Lung (tissue), 12 donors: Measurements from ENCODE around the gene AGAP1. TPM values are rescaled to one million over a fixed set of nuclear protein-coding genes. Genes with fewer than 3 reads are reported as not detected.
A peak's percentile ranks its signal among the peaks of the same experiment; 100 is the strongest.

ENCODE experiments used
- ATAC-seq: fragments of 200-7000 bp; cut with Tn5 transposase; one replicate; pipeline ENCODE4 v1.9.1; 2020; ENCODE audit warnings: moderate number of reproducible peaks; ENCODE audit not compliant: insufficient read depth, low FRiP score
- DNase-seq, 3 donors: peaks; one replicate each; pipeline ENCODE4 v3.0.0-alpha.2; 2013 to 2017
- H3K27ac ChIP-seq, 2 donors: one replicate each; pipeline ENCODE4 v1.5.1; 2013; ENCODE audit warnings: mild to moderate bottlenecking in 2 of 2, moderate library complexity in 2 of 2, control low read depth in 1 of 2, inconsistent platforms in 1 of 2, low read depth in 1 of 2, low read length in 1 of 2
- H3K27me3 ChIP-seq, 3 donors: one replicate each; pipeline ENCODE4 v1.5.1; 2013; ENCODE audit warnings: low read length in 2 of 3; ENCODE audit not compliant: control insufficient read depth in 3 of 3, insufficient read depth in 3 of 3
- H3K36me3 ChIP-seq, 4 donors: one replicate each; pipeline ENCODE4 v1.5.1; 2013; ENCODE audit warnings: low read length in 4 of 4, mild to moderate bottlenecking in 1 of 4, moderate library complexity in 1 of 4; ENCODE audit not compliant: control insufficient read depth in 4 of 4, insufficient read depth in 4 of 4
- H3K4me1 ChIP-seq, 5 donors: one replicate each; pipeline ENCODE4 v1.5.1; 2013; ENCODE audit warnings: low read length in 5 of 5, mild to moderate bottlenecking in 2 of 5, moderate library complexity in 1 of 5; ENCODE audit not compliant: control insufficient read depth in 5 of 5, insufficient read depth in 5 of 5
- H3K4me3 ChIP-seq: one replicate; pipeline ENCODE4 v1.5.1; 2013; ENCODE audit warnings: mild to moderate bottlenecking, control low read depth, moderate library complexity
- H3K9ac ChIP-seq, 2 donors: one replicate each; pipeline ENCODE4 v1.5.1; 2013; ENCODE audit warnings: low read length in 2 of 2, control low read depth in 1 of 2; ENCODE audit not compliant: insufficient read depth in 1 of 2
- H3K9me3 ChIP-seq, 4 donors: one replicate each; pipeline ENCODE4 v1.5.1; 2013; ENCODE audit warnings: low read length in 3 of 4, mild to moderate bottlenecking in 1 of 4, moderate library complexity in 1 of 4; ENCODE audit not compliant: control insufficient read depth in 4 of 4, insufficient read depth in 3 of 4
- CTCF ChIP-seq: IDR thresholded peaks from 2 replicates; pipeline ENCODE4 v1.5.1; 2012; ENCODE audit warnings: mild to moderate bottlenecking; ENCODE audit errors: control extremely low read depth, extremely low read depth
- WGBS, 2 donors: extraction: QIAGEN DNeasy Blood & Tissue Kit; methylation state at CpG; one replicate each; pipeline ENCODE4 v1.1.7; 2013; 5-methylcytosine and 5-hydroxymethylcytosine counted together
- polyA plus RNA-seq, 2 donors: library from polyadenylated mRNA; stranded (reverse); fragments of 200-250 nt; gene quantifications; one replicate each; pipeline ENCODE4 v1.2.1, GENCODE V29; 2013
- total RNA-seq, 2 donors: library from RNA; depleted of rRNA in 1 of 2; stranded (reverse); fragments of >200 nt in 1 of 2; gene quantifications; one replicate each; pipeline ENCODE4 v1.2.1, GENCODE V29; 2014 to 2021
- donor health status: control.
- donor health status: control.
- donor health status: Bipolar disorder and iron deficiency.
- donor health status: healthy.
- donor health status: DM: yes; HTN: yes; CAD: no.

AGAP1 gene
- total and polyA plus RNA-seq, 4 donors = 6.6 to 39.4 (median 20.2) TPM

GRCh38 chr2:235866373-235866772, 372.5 kb downstream of the AGAP1 start:
- WGBS, 2 donors = 89 to 96% methylated on average over 4 of the region's 4 CpGs
- peaks cover 0 to 12% (median 2%) of the 10 kb centered on the region in 5 donors for H3K4me1 ChIP-seq
- peaks cover 0 to 9% (median 2%) of the 10 kb centered on the region in 4 donors for H3K9me3 ChIP-seq
- DNase-seq = no peak
- no peak overlapping the region for H3K27ac ChIP-seq
- no peak for TF ChIP-seq CTCF
- ATAC-seq = no peak
- peaks cover 0 to 1% (median 0%) of the 10 kb centered on the region in 4 donors for H3K36me3 ChIP-seq
- H3K27me3 ChIP-seq = no peaks in the 10 kb centered on the region
- H3K9ac ChIP-seq = no peak overlapping the region
- H3K4me3 ChIP-seq = no peak overlapping the region

GRCh38 chr2:235868224-235868623, 374.4 kb downstream of the AGAP1 start:
- no peak overlapping the region for H3K27ac ChIP-seq
- H3K36me3 ChIP-seq = peaks cover 0 to 1% (median 0%) of the 10 kb centered on the region in 4 donors
- H3K9me3 ChIP-seq = peaks cover 0 to 11% (median 2%) of the 10 kb centered on the region in 4 donors
- H3K4me3 ChIP-seq = no peak overlapping the region
- H3K27me3 ChIP-seq = no peaks in the 10 kb centered on the region
- H3K4me1 ChIP-seq = peaks cover 0 to 12% (median 0%) of the 10 kb centered on the region in 5 donors
- 79 to 86% methylated on average over 16 of the region's 16 CpGs for WGBS, 2 donors
- ATAC-seq (no peak), DNase-seq (peak; percentile 43 to 68 (median 44))
- no peak for TF ChIP-seq CTCF
- no peak overlapping the region for H3K9ac ChIP-seq

GRCh38 chr2:235868645-235869044, 374.8 kb downstream of the AGAP1 start:
- H3K36me3 ChIP-seq = peaks cover 0 to 1% (median 0%) of the 10 kb centered on the region in 4 donors
- H3K9ac ChIP-seq = no peak overlapping the region
- no peak for ATAC-seq
- DNase-seq = peak in 2 of 3 donors; percentile 18 to 50
- peaks cover 0 to 11% (median 2%) of the 10 kb centered on the region in 4 donors for H3K9me3 ChIP-seq
- H3K27me3 ChIP-seq = no peaks in the 10 kb centered on the region
- H3K4me1 ChIP-seq = peaks cover 0 to 12% (median 0%) of the 10 kb centered on the region in 5 donors
- no peak for TF ChIP-seq CTCF
- no peak overlapping the region for H3K4me3 ChIP-seq
- no peak overlapping the region for H3K27ac ChIP-seq
- 82 to 83% methylated on average over 2 of the region's 2 CpGs for WGBS, 2 donors

GRCh38 chr2:235870515-235870914, 376.7 kb downstream of the AGAP1 start:
- Histone ChIP-seq H3K4me3 (no peak overlapping the region), H3K4me1 (peaks cover 0 to 12% (median 0%) of the 10 kb centered on the region in 5 donors), H3K27me3 (no peaks in the 10 kb centered on the region), H3K36me3 (peaks cover 0 to 1% (median 0%) of the 10 kb centered on the region in 4 donors), H3K9me3 (peaks cover 0 to 11% (median 2%) of the 10 kb centered on the region in 4 donors), H3K9ac (no peak overlapping the region), H3K27ac (no peak overlapping the region)
- no peak for DNase-seq
- no peak for TF ChIP-seq CTCF
- WGBS, 2 donors = 92 to 100% methylated on average over 1 of the region's 1 CpG
- ATAC-seq = no peak
